Smooth muscle cell (in vitro differentiated cells): ENCODE measurements around the gene TMEM63B. TPM values are rescaled to one million over a fixed set of nuclear protein-coding genes. Genes with fewer than 3 reads are reported as not detected.

Experiments
- DNase-seq: peaks from one replicate; lab custom pipeline; 2025; ENCODE audit not compliant: unreplicated experiment; lab: John Stamatoyannopoulos, UW
- H2AFZ ChIP-seq: fragments of 200-600 bp; sonication (generic); 2 replicates; pipeline ENCODE4 v1.6.0; 2016; ENCODE audit warnings: antibody characterized with exemption, low read depth, mild to moderate bottlenecking
- H3F3A ChIP-seq: fragments of 200-600 bp; sonication (generic); 2 replicates; pipeline ENCODE4 v1.6.0; 2017; ENCODE audit warnings: antibody characterized with exemption, low read depth
- H3K27ac ChIP-seq: fragments of 200-600 bp; sonication (generic); 2 replicates; pipeline ENCODE4 v1.5.1; 2016; ENCODE audit warnings: low read depth, mild to moderate bottlenecking
- H3K27me3 ChIP-seq: fragments of 200-600 bp; sonication (generic); 2 replicates; pipeline ENCODE4 v1.6.1; 2016; ENCODE audit warnings: low read depth, mild to moderate bottlenecking
- H3K36me3 ChIP-seq: fragments of 200-600 bp; sonication (generic); 2 replicates; pipeline ENCODE4 v1.5.1; 2016; ENCODE audit warnings: low read depth
- H3K4me1 ChIP-seq: fragments of 200-600 bp; sonication (generic); 2 replicates; pipeline ENCODE4 v1.5.1; 2016; ENCODE audit warnings: low read depth
- H3K4me2 ChIP-seq: fragments of 200-600 bp; sonication (generic); 2 replicates; pipeline ENCODE4 v1.6.0; 2016; ENCODE audit warnings: mild to moderate bottlenecking
- H3K4me3 ChIP-seq: fragments of 200-600 bp; sonication (generic); 2 replicates; pipeline ENCODE4 v1.5.1; 2016; ENCODE audit warnings: mild to moderate bottlenecking
- H3K79me2 ChIP-seq: fragments of 200-600 bp; sonication (generic); 2 replicates; pipeline ENCODE4 v1.6.0; 2016; ENCODE audit warnings: low read depth, mild to moderate bottlenecking
- H3K9ac ChIP-seq: fragments of 200-600 bp; sonication (generic); 2 replicates; pipeline ENCODE4 v1.6.0; 2016; ENCODE audit warnings: low read depth
- H3K9me3 ChIP-seq: fragments of 200-600 bp; sonication (generic); replicated peaks from 2 replicates; pipeline ENCODE4 v1.5.1; 2016; ENCODE audit warnings: low read depth
- H4K20me1 ChIP-seq: fragments of 200-600 bp; sonication (generic); 2 replicates; pipeline ENCODE4 v1.6.0; 2016; ENCODE audit warnings: low read depth
- CTCF ChIP-seq: fragments of 200-600 bp; sonication (generic); IDR thresholded peaks from 2 replicates; pipeline ENCODE4 v1.5.1; 2017; ENCODE audit warnings: borderline replicate concordance, mild to moderate bottlenecking, antibody characterized with exemption; ENCODE audit not compliant: insufficient read depth, poor library complexity, severe bottlenecking
- WGBS: methylation state at CpG from one replicate; pipeline ENCODE4 v1.1.7; 2016; ENCODE audit warnings: low lambda C conversion rate; 5-methylcytosine and 5-hydroxymethylcytosine counted together
- polyA plus RNA-seq: library from polyadenylated mRNA; unstranded; fragments of >200 nt; fragmentation: Nextera tagmentation; extraction: Ambion mirVana; gene quantifications from 2 replicates; pipeline ENCODE4 v1.2.1, GENCODE V29; 2016
- total RNA-seq: library from RNA; depleted of rRNA; stranded (reverse); fragments of >200 nt; gene quantifications from 2 replicates; pipeline ENCODE4 v1.2.3, GENCODE V29; 2014

TMEM63B gene
- total and polyA plus RNA-seq, 2 experiments from 2014 or later = 10.8 to 21.2 TPM

DNA sequence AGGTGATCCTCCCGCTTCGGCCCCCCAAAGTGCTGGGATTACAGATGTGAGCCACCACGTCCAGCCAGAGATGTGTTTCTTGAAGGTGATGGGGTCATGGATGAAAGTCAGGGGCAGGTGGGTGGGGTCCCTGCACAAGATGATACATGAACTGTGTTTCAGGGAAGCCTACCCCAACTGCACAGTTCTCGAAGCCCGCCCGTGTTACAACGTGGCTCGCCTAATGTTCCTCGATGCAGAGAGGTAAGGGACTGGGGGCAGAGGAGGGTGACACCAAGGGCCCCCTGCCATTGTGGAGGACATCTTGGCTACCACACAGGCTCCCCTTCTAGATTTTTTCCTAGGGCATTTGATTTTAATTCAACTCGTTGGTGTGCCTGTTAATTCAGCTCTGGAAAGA lies 19.3 kb downstream of the TMEM63B start:
- Histone ChIP-seq H3K27ac (no peak overlapping the region), H3K4me3 (no peak overlapping the region), H3K9ac (no peak overlapping the region), H3K4me1 (no peaks in the 10 kb centered on the region), H3K36me3 (no peaks in the 10 kb centered on the region), H4K20me1 (peaks cover 3% of the 10 kb centered on the region), H2AFZ (no peak overlapping the region), H3K27me3 (no peaks in the 10 kb centered on the region), H3K4me2 (no peak overlapping the region), H3F3A (no peaks in the 10 kb centered on the region), H3K9me3 (no peaks in the 10 kb centered on the region), H3K79me2 (no peaks in the 10 kb centered on the region)
- no peak for TF ChIP-seq CTCF
- 95% methylated on average over 10 of the region's 10 CpGs for WGBS
- no peak for DNase-seq

DNA sequence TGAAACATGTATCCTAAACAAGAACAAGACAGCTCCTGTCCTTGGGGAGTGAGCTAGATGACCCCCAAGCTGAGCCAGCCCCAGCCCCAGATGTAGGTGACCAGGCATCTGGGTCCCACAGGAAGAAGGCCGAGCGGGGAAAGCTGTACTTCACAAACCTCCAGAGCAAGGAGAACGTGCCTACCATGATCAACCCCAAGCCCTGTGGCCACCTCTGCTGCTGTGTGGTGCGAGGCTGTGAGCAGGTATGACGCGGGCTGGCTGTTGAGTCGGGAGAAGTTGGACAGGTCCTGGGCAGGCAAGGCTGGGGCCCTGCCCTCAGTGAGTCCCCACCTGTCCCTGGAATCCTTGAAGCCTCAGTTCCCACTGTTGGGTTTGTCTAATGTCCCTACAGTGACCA lies 19.9 kb downstream of the TMEM63B start:
- H3K9me3 ChIP-seq = no peaks in the 10 kb centered on the region
- H3K36me3 ChIP-seq = no peaks in the 10 kb centered on the region
- H3K27me3 ChIP-seq = no peaks in the 10 kb centered on the region
- H3F3A ChIP-seq = no peaks in the 10 kb centered on the region
- H3K79me2 ChIP-seq = no peaks in the 10 kb centered on the region
- H3K27ac ChIP-seq = no peak overlapping the region
- no peak overlapping the region for H2AFZ ChIP-seq
- H4K20me1 ChIP-seq = peaks cover 3% of the 10 kb centered on the region
- no peak overlapping the region for H3K4me3 ChIP-seq
- TF ChIP-seq CTCF = no peak
- no peak overlapping the region for H3K9ac ChIP-seq
- 95% methylated on average over 7 of the region's 7 CpGs for WGBS
- no peak for DNase-seq
- H3K4me1 ChIP-seq = no peaks in the 10 kb centered on the region
- H3K4me2 ChIP-seq = no peak overlapping the region

DNA sequence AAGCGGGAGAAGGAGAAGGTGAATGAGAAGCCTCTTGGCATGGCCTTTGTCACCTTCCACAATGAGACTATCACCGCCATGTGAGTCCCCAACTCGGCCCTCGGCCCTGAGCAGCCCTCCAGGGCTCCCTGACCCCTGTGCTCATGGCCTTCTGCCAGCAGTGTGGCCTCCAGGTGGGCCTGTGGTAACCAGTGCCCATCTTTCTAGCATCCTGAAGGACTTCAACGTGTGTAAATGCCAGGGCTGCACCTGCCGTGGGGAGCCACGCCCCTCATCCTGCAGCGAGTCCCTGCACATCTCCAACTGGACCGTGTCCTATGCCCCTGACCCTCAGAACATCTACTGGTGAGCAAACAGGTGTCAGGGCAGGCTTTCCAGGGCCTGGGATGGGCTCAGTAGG lies 21.0 kb downstream of the TMEM63B start:
- no peak for TF ChIP-seq CTCF
- no peak overlapping the region for H3K27ac ChIP-seq
- H3F3A ChIP-seq = no peaks in the 10 kb centered on the region
- 99% methylated on average over 9 of the region's 9 CpGs for WGBS
- no peak overlapping the region for H3K9ac ChIP-seq
- peaks cover 3% of the 10 kb centered on the region for H4K20me1 ChIP-seq
- H2AFZ ChIP-seq = no peak overlapping the region
- no peak overlapping the region for H3K4me2 ChIP-seq
- no peak for DNase-seq
- H3K4me3 ChIP-seq = no peak overlapping the region
- no peaks in the 10 kb centered on the region for H3K79me2 ChIP-seq
- H3K9me3 ChIP-seq = no peaks in the 10 kb centered on the region
- no peaks in the 10 kb centered on the region for H3K27me3 ChIP-seq
- no peaks in the 10 kb centered on the region for H3K4me1 ChIP-seq
- no peaks in the 10 kb centered on the region for H3K36me3 ChIP-seq

- no peak for TF ChIP-seq CTCF
- DNase-seq = no peak
- Histone ChIP-seq H3K79me2 (no peaks in the 10 kb centered on the region), H3K27ac (no peak overlapping the region), H3K4me1 (no peaks in the 10 kb centered on the region), H4K20me1 (no peaks in the 10 kb centered on the region), H3K9me3 (no peaks in the 10 kb centered on the region), H3K4me2 (no peak overlapping the region), H3K4me3 (no peak overlapping the region), H3K36me3 (no peaks in the 10 kb centered on the region), H3K27me3 (no peaks in the 10 kb centered on the region), H2AFZ (no peak overlapping the region), H3K9ac (no peak overlapping the region), H3F3A (no peaks in the 10 kb centered on the region)
- 97% methylated on average over 7 of the region's 7 CpGs for WGBS
Observed at GRCh38 chr6:44149369-44150012, 22.1 kb downstream of the TMEM63B start.
